GM19438 (cell line): ENCODE measurements around the gene PRRT2.

Source experiments
- ATAC-seq: cut with Tn5 transposase; IDR thresholded peaks from one replicate; pipeline ENCODE4 v1.9.1; 2021; ENCODE audit warnings: low read depth; ENCODE audit not compliant: unreplicated experiment

The PRRT2 gene

DNA sequence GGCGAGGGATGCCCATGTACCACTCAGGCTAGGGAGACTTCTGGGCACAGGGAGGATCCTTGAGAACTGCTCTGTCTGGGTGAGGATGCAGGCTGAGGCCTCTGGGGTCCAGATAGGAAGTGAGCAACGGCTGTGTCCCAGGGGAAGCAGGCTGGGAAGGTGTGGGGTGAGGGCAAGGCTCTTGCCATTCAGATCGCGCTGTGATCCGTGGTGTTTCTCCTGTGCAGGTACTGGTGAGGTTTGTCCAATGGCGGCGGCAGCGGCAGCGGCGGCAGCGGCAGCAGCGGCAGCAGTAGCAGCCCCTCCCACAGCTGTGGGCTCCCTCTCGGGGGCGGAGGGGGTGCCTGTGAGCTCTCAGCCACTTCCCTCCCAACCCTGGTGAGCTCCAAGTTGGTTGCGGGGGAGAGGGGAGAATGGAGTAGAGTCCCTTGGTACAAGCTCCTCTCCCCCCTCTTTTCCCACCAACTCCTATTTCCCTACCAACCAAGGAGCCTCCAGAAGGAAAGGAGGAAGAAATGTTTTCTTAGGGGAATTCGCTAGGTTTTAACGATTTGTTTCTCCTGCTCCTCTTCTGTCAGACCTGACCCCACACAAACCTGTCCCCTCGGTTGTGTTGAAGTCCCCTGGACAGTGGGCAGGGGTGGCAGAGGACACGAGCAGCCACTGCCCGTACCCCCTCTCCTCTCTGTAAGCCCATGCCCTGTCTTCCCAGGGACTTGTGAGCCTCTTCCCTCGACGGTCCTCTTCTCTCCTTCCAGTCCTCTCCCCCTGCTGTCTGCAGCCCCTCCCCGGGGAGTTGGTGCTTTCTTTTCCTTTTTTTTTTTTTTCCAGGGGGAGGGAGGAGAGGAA, 1.9 kb upstream of the PRRT2 start:
- ATAC-seq, result no peak

DNA sequence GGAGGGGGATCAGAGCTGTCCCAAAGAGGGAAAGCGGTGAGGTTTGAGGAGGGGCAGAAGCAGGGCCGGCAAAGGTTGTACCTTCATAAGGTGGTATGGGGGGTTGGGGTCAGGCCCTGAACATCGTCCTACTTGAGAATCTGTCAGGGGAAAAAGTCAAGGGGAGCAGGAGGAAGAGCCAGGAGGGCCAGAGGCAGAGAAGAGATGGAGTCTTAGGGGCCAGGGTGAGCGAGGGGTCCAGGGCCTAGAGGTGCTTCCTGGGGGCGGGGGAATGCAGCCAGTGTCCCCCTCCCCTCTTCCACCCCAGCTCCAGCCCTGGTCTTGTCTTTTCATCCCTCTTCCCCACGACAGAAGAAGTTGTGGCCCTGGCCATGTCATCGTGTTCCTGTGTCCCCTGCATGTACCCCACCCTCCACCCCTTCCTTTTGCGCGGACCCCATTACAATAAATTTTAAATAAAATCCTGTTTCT, 1.3 kb upstream of the PRRT2 start:
- no peak for ATAC-seq

DNA sequence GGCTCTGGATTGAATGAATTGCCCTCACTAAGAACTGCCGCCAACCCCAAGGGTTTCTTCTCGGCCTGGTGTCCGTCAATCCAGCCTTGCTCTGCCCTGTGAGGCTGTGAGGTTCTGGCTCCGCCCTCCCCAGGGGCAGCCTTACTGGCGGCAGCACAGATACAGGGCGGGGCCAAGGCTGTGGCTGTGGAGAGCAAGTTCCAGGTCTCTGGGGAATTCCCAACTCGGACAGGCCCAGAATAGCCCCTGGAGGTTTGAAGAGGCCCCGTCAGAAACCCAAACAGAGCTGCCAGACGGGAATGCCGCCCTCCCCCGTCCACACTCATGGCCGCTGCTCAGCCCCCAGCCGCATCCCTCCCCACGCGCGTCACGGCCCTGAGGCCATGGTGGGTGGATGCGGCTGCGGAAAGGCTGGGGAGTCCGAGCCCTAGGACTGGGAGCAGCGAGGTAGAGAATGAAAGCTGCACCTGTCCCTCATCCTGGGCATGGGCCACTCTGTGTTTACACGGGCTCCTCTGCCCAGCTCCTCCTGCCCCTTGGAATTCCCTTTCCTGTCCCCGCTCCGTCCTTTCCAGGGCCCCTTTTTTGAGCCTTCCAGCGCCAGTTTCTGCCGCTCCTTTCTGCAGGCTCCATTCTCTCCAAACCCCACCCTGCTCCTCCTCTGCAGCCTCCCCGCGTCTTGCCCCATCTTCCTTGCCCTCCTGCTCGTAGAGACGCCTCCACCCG, 660 bp upstream of the PRRT2 start:
- no peak for ATAC-seq

GRCh38 chr16:29812754-29813643, 1.0 kb downstream of the PRRT2 start:
- ATAC-seq, result no peak

DNA sequence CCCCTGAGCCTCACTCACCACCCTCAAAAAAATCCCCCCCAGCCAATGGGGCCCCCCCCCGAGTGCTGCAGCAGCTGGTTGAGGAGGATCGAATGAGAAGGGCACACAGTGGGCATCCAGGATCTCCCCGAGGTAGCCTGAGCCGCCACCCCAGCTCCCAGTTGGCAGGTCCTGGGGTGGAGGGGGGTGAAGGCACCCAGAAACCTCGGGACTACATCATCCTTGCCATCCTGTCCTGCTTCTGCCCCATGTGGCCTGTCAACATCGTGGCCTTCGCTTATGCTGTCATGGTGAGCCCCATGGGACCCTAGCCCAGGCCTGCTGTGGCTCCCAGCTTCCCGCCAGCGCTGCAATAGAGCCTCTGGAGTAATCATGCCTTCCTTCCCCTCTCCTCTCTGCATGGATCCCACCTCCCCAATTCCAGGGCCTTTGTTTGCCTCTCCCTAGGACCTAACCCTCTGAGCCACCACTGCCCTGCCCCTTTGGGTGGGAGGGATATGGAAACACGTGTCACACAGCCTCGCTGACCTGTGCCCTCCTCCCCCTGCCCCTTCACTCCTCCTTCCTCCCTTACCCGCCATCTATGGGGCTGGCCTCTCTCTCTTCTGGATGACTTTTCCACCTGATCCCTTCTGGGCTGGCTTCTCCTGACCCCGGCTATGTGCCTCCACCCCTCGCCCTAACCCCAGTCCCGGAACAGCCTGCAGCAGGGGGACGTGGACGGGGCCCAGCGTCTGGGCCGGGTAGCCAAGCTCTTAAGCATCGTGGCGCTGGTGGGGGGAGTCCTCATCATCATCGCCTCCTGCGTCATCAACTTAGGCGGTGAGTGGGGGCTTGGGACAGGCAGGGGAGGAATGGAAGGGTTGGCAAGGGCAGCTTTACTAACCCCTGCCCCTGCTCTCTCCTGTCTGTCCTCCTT, 1.9 kb downstream of the PRRT2 start:
- no peak for ATAC-seq

DNA sequence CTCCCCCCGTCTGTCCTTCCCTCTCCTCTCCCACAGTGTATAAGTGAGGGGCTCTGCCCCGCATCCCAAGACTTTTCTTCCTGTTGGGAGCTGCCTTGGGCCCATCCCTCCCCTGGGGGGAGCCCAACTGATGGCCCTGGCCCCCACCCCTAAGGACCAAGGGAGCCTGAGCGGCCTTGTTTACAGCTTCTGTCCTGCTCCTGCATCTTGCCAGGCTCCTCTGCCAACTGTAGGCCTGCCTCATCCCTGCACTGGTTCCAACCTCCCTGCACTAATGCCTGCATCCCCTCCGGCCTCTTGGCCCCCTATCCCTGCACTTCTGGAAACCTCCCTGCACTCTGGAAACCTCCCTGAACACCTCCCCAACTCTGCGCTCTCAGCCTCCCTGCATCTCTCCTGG, 2.6 kb downstream of the PRRT2 start:
- no peak for ATAC-seq

DNA sequence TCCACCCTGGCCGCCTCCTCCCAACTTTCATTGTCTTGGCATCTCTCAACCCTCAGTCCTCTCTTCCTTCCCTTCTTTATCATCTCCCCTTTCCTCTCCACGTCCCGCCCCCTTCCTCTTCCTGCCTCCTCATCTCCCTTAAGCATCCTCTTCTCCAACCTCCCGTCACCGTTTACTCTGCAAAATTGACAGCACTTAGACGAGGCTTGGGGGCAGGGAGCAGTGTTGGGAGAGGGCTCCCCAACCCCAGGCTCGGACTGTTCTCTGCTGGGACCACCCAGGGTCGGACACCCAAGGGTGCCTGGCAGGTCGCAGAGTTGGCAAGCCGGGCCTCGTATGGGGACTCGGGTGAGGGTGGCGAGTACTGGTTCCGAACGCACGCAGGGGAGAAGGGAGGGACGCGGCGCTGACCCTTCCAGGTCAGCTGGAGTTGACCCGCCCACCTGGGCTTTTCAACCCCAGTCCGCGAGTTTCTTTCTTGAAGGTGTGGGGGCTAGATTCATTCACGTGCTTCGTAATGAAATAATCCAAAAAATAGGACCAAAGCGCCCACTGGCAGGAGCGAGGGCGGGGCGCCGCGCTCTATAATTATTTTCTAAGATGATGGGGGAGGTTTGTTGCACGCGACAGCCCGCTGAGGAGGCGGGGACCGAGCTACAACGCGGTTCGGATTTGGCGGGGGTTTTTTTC, 3.2 kb downstream of the PRRT2 start:
- no peak for ATAC-seq

DNA sequence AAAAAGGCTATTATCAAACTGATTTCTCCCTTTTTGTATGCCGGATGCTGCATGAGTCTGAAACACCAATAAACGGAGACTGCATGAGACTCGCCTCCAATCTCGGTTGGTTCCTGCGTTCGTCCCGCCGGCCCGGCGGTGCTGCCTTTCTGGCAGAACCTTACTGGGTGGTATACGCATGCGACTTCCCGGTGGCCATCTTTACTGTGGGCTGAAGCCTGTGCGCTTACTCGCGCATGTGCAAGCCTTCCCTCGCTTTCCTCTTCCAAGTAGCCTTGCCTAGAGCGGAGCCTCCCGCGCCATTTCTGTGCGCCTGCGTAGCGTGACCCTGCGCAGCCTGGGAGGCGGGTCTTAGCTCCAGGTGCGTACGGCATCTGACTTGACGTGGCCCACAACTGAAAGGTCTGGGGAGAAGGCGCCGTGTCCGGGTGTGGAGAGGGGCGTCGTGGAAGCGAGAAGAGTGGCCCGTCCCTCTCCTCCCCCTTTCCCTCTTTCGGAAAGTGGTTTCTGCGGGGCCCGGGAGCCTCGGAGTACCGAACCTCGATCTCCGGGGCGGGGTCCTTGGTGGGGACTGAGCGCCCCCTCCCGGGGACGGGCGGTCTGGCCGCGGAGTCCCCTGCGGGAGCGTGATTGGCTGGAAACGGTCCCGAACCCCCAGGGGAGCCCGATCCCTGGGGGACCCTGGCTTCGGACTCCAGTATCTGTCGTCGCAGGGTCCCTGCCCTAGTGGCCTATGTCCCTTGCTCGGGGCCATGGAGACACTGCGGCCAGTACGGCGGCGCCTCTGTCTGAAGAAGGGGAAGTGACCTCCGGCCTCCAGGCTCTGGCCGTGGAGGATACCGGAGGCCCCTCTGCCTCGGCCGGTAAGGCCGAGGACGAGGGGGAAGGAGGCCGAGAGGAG, 4.0 kb downstream of the PRRT2 start, which contains the start of gene PAGR1:
PAGR1 (plus strand) TSS at position 360 of the 901 bp plus-strand sequence; CDS start at position 734, 374 bp downstream.
- ATAC-seq, result peak; percentile 56

DNA sequence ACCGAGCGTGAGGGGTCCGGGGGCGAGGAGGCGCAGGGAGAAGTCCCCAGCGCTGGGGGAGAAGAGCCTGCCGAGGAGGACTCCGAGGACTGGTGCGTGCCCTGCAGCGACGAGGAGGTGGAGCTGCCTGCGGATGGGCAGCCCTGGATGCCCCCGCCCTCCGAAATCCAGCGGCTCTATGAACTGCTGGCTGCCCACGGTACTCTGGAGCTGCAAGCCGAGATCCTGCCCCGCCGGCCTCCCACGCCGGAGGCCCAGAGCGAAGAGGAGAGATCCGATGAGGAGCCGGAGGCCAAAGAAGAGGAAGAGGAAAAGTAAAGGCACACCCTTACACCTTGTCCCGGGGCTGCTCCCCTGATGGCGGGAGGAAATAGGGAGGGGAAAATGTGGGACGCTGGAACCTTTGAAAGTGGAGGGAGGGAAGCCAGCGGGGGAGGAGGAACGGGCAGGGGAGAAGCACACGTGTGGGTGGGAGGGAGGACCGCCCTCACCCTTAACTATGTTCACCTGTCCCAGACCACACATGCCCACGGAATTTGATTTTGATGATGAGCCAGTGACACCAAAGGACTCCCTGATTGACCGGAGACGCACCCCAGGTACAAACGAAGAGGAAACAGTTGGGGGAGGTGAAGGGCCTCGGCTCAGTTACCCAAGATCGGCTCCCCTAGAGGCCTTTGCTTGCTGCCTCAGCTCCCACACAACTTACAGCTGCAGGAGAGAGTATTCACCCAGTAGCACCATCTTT, 4.9 kb downstream of the PRRT2 start:
- peak; percentile 23 for ATAC-seq

GRCh38 chr16:29818082-29818481, 6.1 kb downstream of the PRRT2 start:
- ATAC-seq, result no peak

- no peak for ATAC-seq
These were observed 7.5 kb downstream of the PRRT2 start for GRCh38 chr16:29819506-29819905.

DNA sequence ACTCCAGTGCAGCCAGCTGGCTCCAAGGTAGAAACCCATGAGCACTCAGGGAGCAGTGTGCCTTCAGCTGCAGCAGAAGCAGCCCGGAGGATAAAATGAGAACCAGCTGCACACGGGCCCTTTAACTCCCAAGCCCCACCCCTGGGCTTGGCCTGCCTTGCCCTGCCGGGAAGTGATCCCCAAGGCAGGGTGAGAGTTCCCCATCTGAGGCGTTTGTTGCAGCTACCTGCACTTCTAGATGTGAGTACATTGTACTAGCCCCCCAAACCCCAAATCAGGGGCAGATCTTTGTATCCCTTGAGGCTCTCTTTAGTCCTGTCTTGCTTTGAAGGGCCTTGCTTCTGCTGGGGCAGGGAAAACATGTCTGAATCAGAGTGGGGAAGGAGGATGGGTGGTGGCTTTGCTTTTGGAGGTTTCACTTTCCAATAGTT, 8.3 kb downstream of the PRRT2 start, which contains the start of gene MVP:
MVP (plus strand) TSS at position 192 of the 431 bp plus-strand sequence. CDS start 10,088 bp downstream, outside the sequence.
- ATAC-seq, result no peak

- no peak for ATAC-seq
These were observed 9.0 kb downstream of the PRRT2 start for GRCh38 chr16:29820730-29821642.

GRCh38 chr16:29821643-29822115, 9.7 kb downstream of the PRRT2 start:
- no peak for ATAC-seq

DNA sequence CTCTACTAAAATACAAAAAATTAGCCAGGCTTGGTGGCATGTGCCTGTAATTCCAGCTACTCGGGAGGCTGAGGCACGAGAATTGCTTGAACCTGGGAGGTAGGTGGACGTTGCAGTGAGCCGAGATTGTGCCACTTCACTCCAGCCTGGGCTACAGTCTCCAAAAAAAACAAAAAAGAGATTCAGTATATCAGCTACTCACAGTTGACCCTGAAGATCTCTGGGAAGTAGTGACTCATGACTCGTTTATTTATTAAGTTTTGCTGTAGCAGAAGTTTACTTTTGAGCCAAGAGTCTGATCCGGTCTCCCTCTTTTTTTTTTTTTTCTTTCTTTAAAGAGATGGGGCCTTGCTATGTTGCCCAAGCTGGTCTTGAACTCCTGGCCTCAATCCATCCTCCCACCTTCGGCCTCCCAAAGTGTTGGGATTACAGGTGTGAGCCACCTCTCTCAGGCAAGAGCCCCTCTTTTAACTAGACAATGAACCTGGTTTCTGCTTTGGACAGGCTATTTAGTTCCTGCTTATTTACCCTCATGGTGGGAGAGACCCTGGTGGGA, 12.7 kb downstream of the PRRT2 start:
- no peak for ATAC-seq
